Calu3 (cell line): ENCODE data around the gene STK17A. TPM values are rescaled to one million over a fixed set of nuclear protein-coding genes. Genes with fewer than 3 reads are reported as not detected.
A peak's percentile ranks its signal among the peaks of the same experiment; 100 is the strongest.

Experiments used
- BruUV-seq: library from RNA; stranded (reverse); fragments of 400-500 nt; replicated peaks from 2 replicates; lab custom pipeline; 2021; lab: Mats Ljungman, UMichigan
- CTCF ChIA-PET: fragments of 300-600 bp; sonication (Branson Sonifier 250); formaldehyde crosslinking; loops from one replicate; lab custom pipeline; 2022; ENCODE audit warnings: antibody characterized with exemption; lab: Charles Lee
- DNase-seq: peaks from one replicate; pipeline ENCODE4 v3.0.0; 2022
- H3K27ac Mint-ChIP-seq: one replicate; pipeline ENCODE4 v1.8.0; 2022; ENCODE audit warnings: mixed read lengths; ENCODE audit not compliant: unreplicated experiment
- H3K27me3 Mint-ChIP-seq: one replicate; pipeline ENCODE4 v1.8.0; 2022; ENCODE audit warnings: mixed read lengths; ENCODE audit not compliant: unreplicated experiment
- H3K36me3 Mint-ChIP-seq: one replicate; pipeline ENCODE4 v1.8.0; 2022; ENCODE audit warnings: mild to moderate bottlenecking, moderate library complexity, mixed read lengths; ENCODE audit not compliant: insufficient read depth, unreplicated experiment
- H3K4me1 Mint-ChIP-seq: one replicate; pipeline ENCODE4 v1.8.0; 2022; ENCODE audit warnings: mild to moderate bottlenecking, low read depth, mixed read lengths; ENCODE audit not compliant: unreplicated experiment
- H3K4me3 Mint-ChIP-seq: one replicate; pipeline ENCODE4 v1.8.0; 2022; ENCODE audit warnings: mild to moderate bottlenecking, low read depth, moderate library complexity, mixed read lengths; ENCODE audit not compliant: unreplicated experiment
- H3K9me3 Mint-ChIP-seq: one replicate; pipeline ENCODE4 v1.8.0; 2022; ENCODE audit warnings: low read depth, mixed read lengths; ENCODE audit not compliant: unreplicated experiment
- CTCF ChIP-seq: fragments of 200-600 bp; IDR thresholded peaks from one replicate; pipeline ENCODE4 v1.8.0; 2022; ENCODE audit warnings: antibody characterized with exemption; ENCODE audit not compliant: unreplicated experiment
- intact Hi-C: fragments of 100-400 bp; cut with micrococcal nuclease; formaldehyde crosslinking; loops from one replicate; pipeline ENCODE4 v1.10.0; 2022; ENCODE audit not compliant: unreplicated experiment
- total RNA-seq: library from RNA; stranded (reverse); gene quantifications from 2 replicates; pipeline ENCODE4 v1.2.3, GENCODE V29; 2022

The STK17A gene
- total RNA-seq, 1 experiment from 2014 or later, result 53.5 TPM

- CTCF ChIA-PET, result interaction anchor here (0.7 to 2.0 kb wide), 4 partner anchors 34 to 114 kb away, joined by 3 to 7 read pairs (median 4); no protein-coding TSS in a partner anchor
- H3K4me1 Mint-ChIP-seq, result peaks cover 47% of the 10 kb centered on the region
Measured at GRCh38 chr7:43586251-43586900, 3.5 kb downstream of the STK17A start.

GRCh38 chr7:43588477-43589132 lies 5.7 kb downstream of the STK17A start:
- BruUV-seq, result no TSS peak
- peaks cover 36% of the 10 kb centered on the region for H3K36me3 Mint-ChIP-seq
- no peak overlapping the region for H3K4me3 Mint-ChIP-seq
- peaks cover 55% of the 10 kb centered on the region for H3K4me1 Mint-ChIP-seq
- intact Hi-C loops, result no loop called here
- no peak for DNase-seq
- H3K27me3 Mint-ChIP-seq, result no peaks in the 10 kb centered on the region
- CTCF ChIA-PET, result interaction anchor here (1.1 kb wide), 1 partner anchor 111 kb away, joined by 4 read pairs; no protein-coding TSS in a partner anchor
- no peak for TF ChIP-seq CTCF
- no peaks in the 10 kb centered on the region for H3K9me3 Mint-ChIP-seq
- peak overlapping the region; percentile 3 for H3K27ac Mint-ChIP-seq

More at GRCh38 chr7:43586251-43586900, 3.5 kb downstream of the STK17A start:
- no TSS peak for BruUV-seq
- intact Hi-C loops, result no loop called here
- Mint-ChIP-seq H3K36me3 (peaks cover 45% of the 10 kb centered on the region), H3K27ac (peak overlapping the region; percentile 86), H3K4me3 (peak overlapping the region; percentile 92), H3K9me3 (no peaks in the 10 kb centered on the region), H3K27me3 (no peaks in the 10 kb centered on the region)
- no peak for TF ChIP-seq CTCF
- DNase-seq, result no peak

- Mint-ChIP-seq H3K9me3 (no peaks in the 10 kb centered on the region), H3K4me3 (no peak overlapping the region), H3K4me1 (peaks cover 60% of the 10 kb centered on the region), H3K27me3 (no peaks in the 10 kb centered on the region), H3K27ac (no peak overlapping the region), H3K36me3 (peaks cover 31% of the 10 kb centered on the region)
- CTCF ChIA-PET, result interaction anchor here (1.1 kb wide), 1 partner anchor 111 kb away, joined by 4 read pairs; no protein-coding TSS in a partner anchor
- intact Hi-C loops, result no loop called here
- DNase-seq, result no peak
- no TSS peak for BruUV-seq
- TF ChIP-seq CTCF, result no peak
Measured at GRCh38 chr7:43589133-43589478, 6.2 kb downstream of the STK17A start.

GRCh38 chr7:43589728-43590127 lies 6.8 kb downstream of the STK17A start:
- intact Hi-C loops, result loop anchor here (2.0 to 5.0 kb wide), 2 partner anchors 59 to 657 kb away; partner anchors contain the start of genes MRPL32 and PSMA2
- Mint-ChIP-seq H3K4me1 (peaks cover 67% of the 10 kb centered on the region), H3K36me3 (peaks cover 24% of the 10 kb centered on the region), H3K27me3 (no peaks in the 10 kb centered on the region), H3K9me3 (no peaks in the 10 kb centered on the region), H3K4me3 (no peak overlapping the region), H3K27ac (no peak overlapping the region)
- no TSS peak for BruUV-seq
- no peak for DNase-seq
- no peak for TF ChIP-seq CTCF
- CTCF ChIA-PET, result interaction anchor here (1.1 kb wide), 1 partner anchor 110 kb away, joined by 4 read pairs; no protein-coding TSS in a partner anchor
